Measurements from ENCODE around the gene RECQL5.

GRCh38 chr17:75672011-75672410, 5.1 kb upstream of the RECQL5 start:
- TF ChIP-seq CTCF (IDR thresholded peaks at IDR 0.05) = no peak
- no peak for TF ChIP-seq EZH2 (IDR thresholded peaks at IDR 0.05)
- no peak for TF ChIP-seq EZH2phosphoT487 (IDR thresholded peaks at IDR 0.05)

Data from neural progenitor cell (in vitro differentiated cells).